Keratinocyte (primary cell): ENCODE data around the gene FSIP1. TPM values are rescaled to one million over a fixed set of nuclear protein-coding genes. Genes with fewer than 3 reads are reported as not detected.

Experiments used
- DNase-seq: peaks from one replicate; pipeline ENCODE4 v3.0.0-alpha.2; 2011; ENCODE audit warnings: low read depth, missing footprints, low spot score
- FAIRE-seq: peaks from 2 replicates; lab custom pipeline; 2011; peaks lifted over from hg19 to GRCh38; lab: Jason Lieb, UNC
- H2AFZ ChIP-seq: 2 replicates; pipeline ENCODE4 v1.6.0; 2012; ENCODE audit warnings: low read length, control low read depth, inconsistent platforms; ENCODE audit not compliant: control insufficient read depth
- H3K27ac ChIP-seq: 2 replicates; pipeline ENCODE4 v1.5.1; 2011; ENCODE audit warnings: low read length; ENCODE audit not compliant: control insufficient read depth, insufficient read depth
- H3K27me3 ChIP-seq: 3 replicates; pipeline ENCODE4 v1.6.0; 2011; ENCODE audit warnings: low read length; ENCODE audit not compliant: control insufficient read depth, insufficient read depth; ENCODE audit errors: extremely low read depth
- H3K36me3 ChIP-seq, 2 experiments: 2 replicates in 1 of 2; 3 replicates in 1 of 2; pipeline ENCODE4 v1.5.1; 2011; ENCODE audit warnings: low read length in 2 of 2, mild to moderate bottlenecking in 1 of 2; ENCODE audit not compliant: control insufficient read depth in 2 of 2, insufficient read depth in 2 of 2; ENCODE audit errors: extremely low read depth in 1 of 2
- H3K4me1 ChIP-seq: 3 replicates; pipeline ENCODE4 v1.5.1; 2011; ENCODE audit warnings: low read length; ENCODE audit not compliant: control insufficient read depth, insufficient read depth; ENCODE audit errors: extremely low read depth
- H3K4me2 ChIP-seq: 3 replicates; pipeline ENCODE4 v1.6.0; 2011; ENCODE audit warnings: low read depth, low read length; ENCODE audit not compliant: control insufficient read depth, insufficient read depth; ENCODE audit errors: extremely low read depth
- H3K4me3 ChIP-seq, 3 experiments: fragments of 200-600 bp in 1 of 3; sonication (generic) in 1 of 3; 2 replicates in 2 of 3; 3 replicates in 1 of 3; pipeline ENCODE4 v1.5.1; 2011 to 2016; ENCODE audit warnings: low read length in 3 of 3, mild to moderate bottlenecking in 3 of 3, control low read depth in 2 of 3, inconsistent platforms in 1 of 3, low read depth in 1 of 3, mixed read lengths in 1 of 3, mixed run types in 1 of 3, moderate library complexity in 1 of 3; ENCODE audit not compliant: control insufficient read depth in 2 of 3, insufficient read depth in 2 of 3; ENCODE audit errors: extremely low read depth in 1 of 3
- H3K79me2 ChIP-seq: 2 replicates; pipeline ENCODE4 v1.6.0; 2012; ENCODE audit warnings: low read length; ENCODE audit not compliant: control insufficient read depth, insufficient read depth
- H3K9ac ChIP-seq: 3 replicates; pipeline ENCODE4 v1.6.0; 2011; ENCODE audit warnings: low read length; ENCODE audit not compliant: control insufficient read depth, insufficient read depth; ENCODE audit errors: extremely low read depth
- H3K9me1 ChIP-seq: 3 replicates; pipeline ENCODE4 v1.6.0; 2011; ENCODE audit warnings: low read length; ENCODE audit not compliant: control insufficient read depth, insufficient read depth; ENCODE audit errors: extremely low read depth
- H3K9me3 ChIP-seq: 2 replicates; pipeline ENCODE4 v1.5.1; 2012; ENCODE audit warnings: low read depth, low read length; ENCODE audit not compliant: control insufficient read depth
- H4K20me1 ChIP-seq: 3 replicates; pipeline ENCODE4 v1.6.0; 2011; ENCODE audit warnings: low read length; ENCODE audit not compliant: control insufficient read depth, insufficient read depth; ENCODE audit errors: extremely low read depth
- CTCF ChIP-seq, 3 experiments: IDR thresholded peaks in 1 of 3; conservative IDR thresholded peaks in 1 of 3; optimal IDR thresholded peaks in 1 of 3; 2 replicates in 2 of 3; 3 replicates in 1 of 3; pipeline versions ENCODE3 to v1.5.1; 2011; ENCODE audit warnings: low read length in 3 of 3, mild to moderate bottlenecking in 3 of 3, moderate library complexity in 2 of 3, control low read depth in 1 of 3, inconsistent platforms in 1 of 3; ENCODE audit not compliant: insufficient read depth in 2 of 3; ENCODE audit errors: extremely low read depth in 1 of 3
- EZH2 ChIP-seq: IDR thresholded peaks from one replicate; pipeline ENCODE4 v1.6.1; 2012; ENCODE audit warnings: inconsistent platforms, mild to moderate bottlenecking, low read length, moderate library complexity
- dilution Hi-C: fragments of 300-500 bp; cut with MboI; formaldehyde crosslinking; loops from one replicate; pipeline ENCODE4 v1.7.0; 2020; ENCODE audit warnings: low sequenced_read_pairs; ENCODE audit not compliant: extremely low pct_ligation_motif_present
- polyA plus RNA-seq, 5 experiments: library from polyadenylated mRNA; depleted of rRNA in 3 of 5; stranded (reverse) in 3 of 5; stranded (forward) in 1 of 5; unstranded in 1 of 5; fragments of >200 nt; gene quantifications; 1 replicate in 1 of 5; 2 replicates in 3 of 5; 3 replicates in 1 of 5; pipeline versions ENCODE4 v1.2.1 to v1.2.3, GENCODE V29; 2011 to 2012; ENCODE audit warnings: missing spikeins in 2 of 5, low read depth in 1 of 5, low replicate concordance in 1 of 5

FSIP1 gene
- polyA plus RNA-seq, 1 donor (not counting 4 experiments of a cell fraction or from before 2014, with no cell fraction given) = 1.5 TPM

- no peak for FAIRE-seq
- no peak overlapping the region for H3K4me3 ChIP-seq
- no peaks in the 10 kb centered on the region for H3K79me2 ChIP-seq
- H3K4me2 ChIP-seq = no peak overlapping the region
- H3K9me1 ChIP-seq = no peaks in the 10 kb centered on the region
- H3K4me1 ChIP-seq = peaks cover 18% of the 10 kb centered on the region
- H3K27me3 ChIP-seq = no peaks in the 10 kb centered on the region
- no peak overlapping the region for H3K9ac ChIP-seq
- H2AFZ ChIP-seq = no peak overlapping the region
- no peaks in the 10 kb centered on the region for H3K36me3 ChIP-seq
- DNase-seq = no peak
- dilution Hi-C loops = no loop called here
- H4K20me1 ChIP-seq = no peaks in the 10 kb centered on the region
- H3K9me3 ChIP-seq = no peaks in the 10 kb centered on the region
- TF ChIP-seq CTCF (optimal IDR thresholded peaks at IDR 0.05 in 1 of 3, IDR thresholded peaks at IDR 0.05 in 1 of 3, conservative IDR thresholded peaks at IDR 0.05 in 1 of 3; ENCODE audit: extremely low read depth in 1 of 3, insufficient read depth in 2 of 3, low read length in 3 of 3) (no peak), EZH2 (no peak)
- no peak overlapping the region for H3K27ac ChIP-seq
These were observed 228.5 kb downstream of the FSIP1 start for GRCh38 chr15:39553947-39554693.

GRCh38 chr15:39552556-39552955, 230.1 kb downstream of the FSIP1 start:
- no peak overlapping the region for H3K4me2 ChIP-seq
- dilution Hi-C loops = no loop called here
- H3K4me1 ChIP-seq = peaks cover 18% of the 10 kb centered on the region
- no peaks in the 10 kb centered on the region for H3K9me3 ChIP-seq
- TF ChIP-seq EZH2 = no peak
- TF ChIP-seq CTCF (optimal IDR thresholded peaks at IDR 0.05 in 1 of 3, IDR thresholded peaks at IDR 0.05 in 1 of 3, conservative IDR thresholded peaks at IDR 0.05 in 1 of 3; ENCODE audit: extremely low read depth in 1 of 3, insufficient read depth in 2 of 3, low read length in 3 of 3) = no peak
- no peak overlapping the region for H3K4me3 ChIP-seq
- no peak overlapping the region for H2AFZ ChIP-seq
- H3K36me3 ChIP-seq = no peaks in the 10 kb centered on the region
- DNase-seq (no peak), FAIRE-seq (no peak)
- H3K9ac ChIP-seq = no peak overlapping the region
- H3K9me1 ChIP-seq = no peaks in the 10 kb centered on the region
- no peaks in the 10 kb centered on the region for H4K20me1 ChIP-seq
- H3K27me3 ChIP-seq = no peaks in the 10 kb centered on the region
- no peak overlapping the region for H3K27ac ChIP-seq
- H3K79me2 ChIP-seq = no peaks in the 10 kb centered on the region
